Renal cortex interstitium (tissue), 15 donors: ENCODE measurements around the gene SCNM1. TPM values are rescaled to one million over a fixed set of nuclear protein-coding genes. Genes with fewer than 3 reads are reported as not detected.
A peak's percentile ranks its signal among the peaks of the same experiment; 100 is the strongest.

Experiments
- DNase-seq, 11 donors: peaks; one replicate each; pipeline ENCODE4 v3.0.0-alpha.2; 2013; ENCODE audit warnings: low read depth in 9 of 11, low spot score in 4 of 11; ENCODE audit errors: extremely low read depth in 1 of 11
- long read RNA-seq, 16 experiments: transcript quantifications; one replicate each; lab custom pipeline, GENCODE V29; 2026
- polyA plus RNA-seq, 3 donors: library from polyadenylated mRNA; unstranded; fragments of 120-200 nt; gene quantifications; one replicate each; pipeline ENCODE4 v1.2.1, GENCODE V29; 2013; ENCODE audit not compliant: insufficient read length in 3 of 3

Gene SCNM1
- 10 to 100 TPM; 38.4 to 45.2 (median 40.1) TPM for polyA plus RNA-seq
- long read RNA-seq, donor 1, transcript SCNM1-202 (7 exons, 2,016 nt): major isoform, 8 of 12 reads
- long read RNA-seq, donor 1, partial matches to known transcripts: 0 of 12 reads
- long read RNA-seq, donor 1, other reads (novel, unspliced or antisense): 0 of 12 reads
- long read RNA-seq, donor 2, transcript SCNM1-206 (5 exons, 862 nt): minor isoform, 6 of 15 reads
- long read RNA-seq, donor 2, transcript SCNM1-202 (7 exons, 2,016 nt): major isoform, 7 of 15 reads
- long read RNA-seq, donor 2, partial matches to known transcripts: 0 of 15 reads
- long read RNA-seq, donor 2, other reads (novel, unspliced or antisense): 0 of 15 reads
- long read RNA-seq, donor 3, transcript SCNM1-202 (7 exons, 2,016 nt): major isoform, 9 of 17 reads
- long read RNA-seq, donor 3, partial matches to known transcripts: 0 of 17 reads
- long read RNA-seq, donor 3, other reads (novel, unspliced or antisense): 0 of 17 reads
- long read RNA-seq, donor 4, partial matches to known transcripts: 0 of 10 reads
- long read RNA-seq, donor 4, other reads (novel, unspliced or antisense): 0 of 10 reads
- long read RNA-seq, donor 5: 0 reads
- long read RNA-seq, donor 6, transcript SCNM1-202 (7 exons, 2,016 nt): major isoform, 7 of 16 reads
- long read RNA-seq, donor 6, transcript SCNM1-203 (2 exons, 619 nt): minor isoform, 6 of 16 reads
- long read RNA-seq, donor 6, partial matches to known transcripts: 0 of 16 reads
- long read RNA-seq, donor 6, other reads (novel, unspliced or antisense): 0 of 16 reads
- long read RNA-seq, donor 7, transcript SCNM1-202 (7 exons, 2,016 nt): major isoform, 15 of 25 reads
- long read RNA-seq, donor 7, partial matches to known transcripts: 5 of 25 reads
- long read RNA-seq, donor 7, other reads (novel, unspliced or antisense): 0 of 25 reads
- long read RNA-seq, donor 8, transcript SCNM1-203 (2 exons, 619 nt): minor isoform, 6 of 125 reads
- long read RNA-seq, donor 8, transcript SCNM1-202 (7 exons, 2,016 nt): major isoform, 15 of 125 reads
- long read RNA-seq, donor 8, partial matches to known transcripts: 39 of 125 reads
- long read RNA-seq, donor 8, other reads (novel, unspliced or antisense): 57 of 125 reads
- long read RNA-seq, donor 9, partial matches to known transcripts: 0 of 9 reads
- long read RNA-seq, donor 9, other reads (novel, unspliced or antisense): 0 of 9 reads
- long read RNA-seq, donor 10, transcript SCNM1-202 (7 exons, 2,016 nt): major isoform, 9 of 13 reads
- long read RNA-seq, donor 10, partial matches to known transcripts: 0 of 13 reads
- long read RNA-seq, donor 10, other reads (novel, unspliced or antisense): 0 of 13 reads
- long read RNA-seq, donor 11, transcript SCNM1-202 (7 exons, 2,016 nt): major isoform, 8 of 14 reads
- long read RNA-seq, donor 11, partial matches to known transcripts: 0 of 14 reads
- long read RNA-seq, donor 11, other reads (novel, unspliced or antisense): 5 of 14 reads
- long read RNA-seq, donor 12, transcript SCNM1-203 (2 exons, 619 nt): major isoform, 6 of 11 reads
- long read RNA-seq, donor 12, partial matches to known transcripts: 0 of 11 reads
- long read RNA-seq, donor 12, other reads (novel, unspliced or antisense): 0 of 11 reads
- long read RNA-seq, donor 13, transcript SCNM1-202 (7 exons, 2,016 nt): major isoform, 16 of 29 reads
- long read RNA-seq, donor 13, transcript SCNM1-201 (7 exons, 869 nt): minor isoform, 5 of 29 reads
- long read RNA-seq, donor 13, partial matches to known transcripts: 0 of 29 reads
- long read RNA-seq, donor 13, other reads (novel, unspliced or antisense): 0 of 29 reads
- long read RNA-seq, donor 14, transcript SCNM1-202 (7 exons, 2,016 nt): major isoform, 13 of 25 reads
- long read RNA-seq, donor 14, partial matches to known transcripts: 6 of 25 reads
- long read RNA-seq, donor 14, other reads (novel, unspliced or antisense): 0 of 25 reads
- long read RNA-seq, donor 15, partial matches to known transcripts: 0 of 5 reads
- long read RNA-seq, donor 15, other reads (novel, unspliced or antisense): 0 of 5 reads
- long read RNA-seq, donor 16, transcript SCNM1-202 (7 exons, 2,016 nt): major isoform, 20 of 43 reads
- long read RNA-seq, donor 16, transcript SCNM1-201 (7 exons, 869 nt): minor isoform, 5 of 43 reads
- long read RNA-seq, donor 16, partial matches to known transcripts: 7 of 43 reads
- long read RNA-seq, donor 16, other reads (novel, unspliced or antisense): 0 of 43 reads

DNA sequence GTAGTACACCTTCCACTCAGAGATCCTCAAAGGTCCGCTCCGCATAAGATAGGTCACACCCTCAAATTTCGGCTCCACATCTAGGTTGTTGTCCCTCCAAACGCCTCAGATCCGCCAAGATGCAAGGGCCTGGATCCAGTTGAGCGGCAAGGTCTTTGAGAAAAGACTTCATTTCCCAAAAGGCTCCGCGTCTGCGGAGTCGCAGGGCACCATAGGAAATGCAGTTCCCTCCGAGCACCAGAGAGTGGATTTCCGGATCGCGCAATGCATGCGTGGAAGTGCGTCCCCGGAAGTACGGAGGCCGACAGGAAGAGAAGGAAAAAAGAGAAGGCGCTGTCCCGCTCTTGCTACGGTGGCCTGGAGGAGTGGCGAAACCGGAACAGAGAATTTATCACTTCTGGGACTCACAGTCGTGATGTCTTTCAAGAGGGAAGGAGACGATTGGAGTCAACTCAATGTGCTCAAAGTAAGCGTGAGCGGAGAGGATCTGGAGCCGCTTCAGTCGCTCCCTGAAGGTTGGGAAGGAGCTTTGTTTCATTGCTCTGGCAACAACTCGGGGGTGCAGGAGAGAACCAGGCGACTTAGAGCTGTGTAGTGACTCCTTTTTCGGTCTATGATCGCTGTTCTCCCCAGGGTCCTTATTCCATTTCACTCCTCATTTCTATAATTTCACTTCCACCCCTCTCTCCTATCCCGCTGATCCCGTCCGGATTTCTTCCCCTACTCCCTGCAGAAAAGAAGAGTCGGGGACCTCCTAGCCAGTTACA lies at the start of gene SCNM1, which contains the start of gene LYSMD1:
SCNM1 (plus strand) TSS at position 407 of the 767 bp plus-strand sequence; CDS start at position 416, 9 bp downstream.
LYSMD1 (minus strand) TSS at position 165 of the 767 bp plus-strand sequence. CDS start 644 bp downstream, outside the sequence.
- peak; percentile 95 to 99 (median 97) for DNase-seq

DNA sequence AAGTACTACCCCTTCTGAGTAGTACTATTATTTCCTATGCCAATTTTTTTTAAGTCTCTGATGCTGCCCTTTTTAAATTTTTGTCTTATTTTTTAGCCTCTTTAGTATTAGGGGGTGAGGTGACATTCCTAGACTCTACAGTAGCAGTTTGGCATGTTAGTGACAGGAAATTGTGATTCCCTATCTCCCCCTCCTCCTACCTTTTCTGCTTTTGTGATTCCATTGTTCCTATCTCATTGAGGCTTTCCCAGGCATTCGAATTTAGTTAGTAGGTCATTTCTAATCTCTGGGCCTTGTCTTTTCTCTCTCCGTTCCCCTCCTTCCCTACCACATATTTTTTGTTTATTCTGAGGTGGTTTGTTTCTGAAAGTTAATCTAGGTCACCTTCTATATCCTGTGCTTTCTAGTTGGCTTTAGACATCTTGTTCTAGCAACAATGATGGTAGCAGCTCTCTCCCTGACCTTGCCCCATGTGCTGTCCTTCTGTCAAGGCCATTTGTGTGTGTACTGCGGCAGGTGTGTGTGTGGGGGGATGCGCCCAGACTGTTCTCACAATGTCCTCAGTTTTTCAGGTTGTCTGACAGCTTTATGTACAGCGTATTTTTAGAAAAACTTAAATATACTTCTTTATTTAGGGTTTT lies 41.1 kb upstream of the SCNM1 start:
- no peak for DNase-seq

DNA sequence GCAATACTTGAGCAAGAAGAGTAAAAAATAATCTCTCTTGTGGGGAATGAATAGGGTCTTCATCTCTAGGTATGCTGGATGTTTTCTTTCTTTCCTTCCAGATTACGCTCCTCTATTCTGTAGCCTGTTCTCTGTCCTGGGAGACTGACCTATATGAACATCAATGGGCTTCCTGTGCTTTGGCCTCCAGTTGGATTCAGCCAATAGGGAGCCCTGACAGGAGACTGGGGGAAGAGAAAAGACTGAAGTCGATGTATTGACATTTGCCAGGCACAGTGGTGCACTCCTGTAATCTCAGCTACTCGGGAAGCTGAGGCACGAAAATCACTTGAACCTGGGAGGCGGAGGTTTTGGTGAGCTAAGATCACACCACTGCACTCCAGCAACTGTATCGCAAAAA lies 37.1 kb upstream of the SCNM1 start:
- no peak for DNase-seq

DNA sequence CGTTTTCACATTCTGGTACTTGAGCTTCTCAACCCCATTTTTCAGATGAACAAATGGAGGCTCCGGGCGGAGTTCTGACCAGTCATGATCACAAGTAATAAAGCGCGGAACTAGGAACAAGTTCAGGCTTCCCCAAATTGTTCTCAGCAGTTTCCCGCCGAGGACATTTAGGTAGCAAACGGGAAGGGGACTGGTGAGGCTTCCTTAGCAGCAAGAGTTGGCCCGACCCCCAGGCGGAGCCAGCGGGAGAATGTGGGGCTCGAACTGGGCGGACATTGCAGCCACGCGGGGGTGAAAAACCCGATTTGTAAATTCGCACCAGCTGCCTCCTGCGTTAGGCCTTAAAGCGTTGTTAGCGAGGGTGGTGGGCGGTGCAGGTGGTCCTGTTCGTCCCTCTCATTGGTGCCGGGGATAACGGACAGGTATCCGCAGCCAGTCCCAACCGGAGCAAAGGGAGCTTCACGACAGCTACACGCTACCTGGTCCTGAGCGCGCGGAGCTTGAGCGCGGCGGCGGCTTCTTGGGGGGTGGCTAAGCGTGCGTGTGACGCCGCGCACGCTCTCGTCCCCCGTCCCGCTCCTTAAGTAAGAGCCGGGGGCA lies 34.9 kb upstream of the SCNM1 start:
- DNase-seq: peak in 10 of 11 donors; percentile 77 to 94 (median 87)

DNA sequence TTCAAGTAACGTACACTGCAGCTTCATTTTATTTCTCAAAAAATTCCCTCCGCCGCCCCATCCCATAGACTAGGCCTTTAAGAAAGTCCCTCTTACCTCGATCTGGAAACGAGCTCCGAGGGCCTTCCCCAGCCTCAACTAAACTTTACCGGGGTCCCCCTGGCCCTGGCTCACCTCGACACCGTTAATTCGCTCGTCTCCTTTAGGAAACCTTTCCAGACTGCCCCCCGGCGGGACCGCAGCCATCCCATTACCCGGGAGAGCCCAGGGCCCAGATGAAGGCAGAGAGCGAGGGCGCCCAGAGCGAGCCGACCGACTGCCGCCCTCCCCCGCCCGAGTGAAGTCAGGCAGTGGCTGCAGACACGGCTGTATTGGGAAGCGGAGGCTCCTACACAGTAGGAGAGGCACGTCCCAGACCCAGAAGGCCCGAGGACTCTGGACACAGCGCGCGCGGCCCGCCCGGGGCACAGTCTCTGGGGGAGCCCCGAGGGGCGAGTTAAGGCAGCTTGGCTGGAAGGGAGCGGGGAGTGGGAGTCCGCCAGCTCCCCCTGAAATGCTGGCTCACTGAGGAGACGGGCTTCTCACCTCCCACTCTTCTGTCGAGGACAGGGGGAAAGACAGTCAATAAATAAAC lies 34.1 kb upstream of the SCNM1 start:
- DNase-seq: peak in 2 of 11 donors; percentile 27 to 36

- no peak for DNase-seq
Measured at GRCh38 chr1:151132335-151133017, 33.5 kb upstream of the SCNM1 start.

DNA sequence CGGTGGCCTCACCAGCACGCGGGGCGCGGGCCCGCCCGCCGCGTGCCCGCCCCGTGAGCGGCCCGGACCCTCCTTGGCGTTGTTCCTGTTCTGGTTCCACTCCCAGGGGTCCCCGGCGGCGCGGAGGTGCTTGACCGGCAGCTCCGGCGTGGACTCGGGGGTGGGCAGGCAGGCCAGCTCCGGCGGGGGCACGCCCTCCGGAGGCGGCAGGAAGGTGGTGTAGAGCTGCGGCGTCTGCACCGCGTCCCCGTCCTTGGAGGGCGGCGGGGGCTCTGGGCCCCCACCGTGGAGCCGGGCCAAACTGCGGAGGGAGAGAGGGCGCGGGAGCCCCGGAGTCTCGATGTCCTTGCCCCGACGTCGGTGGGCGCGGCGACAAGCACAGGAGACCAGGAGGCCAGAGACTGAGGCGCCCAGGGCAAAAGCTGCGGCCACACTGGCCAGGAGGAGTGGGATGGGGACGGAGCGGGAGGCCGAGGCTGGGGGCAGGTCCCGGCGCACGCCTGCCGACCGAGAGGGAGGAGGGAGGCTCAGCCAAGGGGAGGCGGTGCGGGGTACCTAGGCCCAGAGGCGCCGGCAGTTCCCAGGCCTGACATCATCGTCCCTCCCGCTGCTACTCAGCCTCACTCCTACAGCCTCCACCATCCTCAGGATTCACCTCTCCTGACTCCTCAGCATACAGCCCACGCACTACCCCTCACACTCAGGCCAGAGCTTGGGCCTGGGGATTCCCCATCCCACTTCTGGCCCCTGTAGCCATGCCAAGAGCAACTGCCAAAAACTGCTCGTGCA lies 32.7 kb upstream of the SCNM1 start:
- DNase-seq: no peak

- no peak for DNase-seq
Measured at GRCh38 chr1:151134396-151134795, 31.5 kb upstream of the SCNM1 start.

- no peak for DNase-seq
Measured at GRCh38 chr1:151134991-151135390, 31.0 kb upstream of the SCNM1 start.

DNA sequence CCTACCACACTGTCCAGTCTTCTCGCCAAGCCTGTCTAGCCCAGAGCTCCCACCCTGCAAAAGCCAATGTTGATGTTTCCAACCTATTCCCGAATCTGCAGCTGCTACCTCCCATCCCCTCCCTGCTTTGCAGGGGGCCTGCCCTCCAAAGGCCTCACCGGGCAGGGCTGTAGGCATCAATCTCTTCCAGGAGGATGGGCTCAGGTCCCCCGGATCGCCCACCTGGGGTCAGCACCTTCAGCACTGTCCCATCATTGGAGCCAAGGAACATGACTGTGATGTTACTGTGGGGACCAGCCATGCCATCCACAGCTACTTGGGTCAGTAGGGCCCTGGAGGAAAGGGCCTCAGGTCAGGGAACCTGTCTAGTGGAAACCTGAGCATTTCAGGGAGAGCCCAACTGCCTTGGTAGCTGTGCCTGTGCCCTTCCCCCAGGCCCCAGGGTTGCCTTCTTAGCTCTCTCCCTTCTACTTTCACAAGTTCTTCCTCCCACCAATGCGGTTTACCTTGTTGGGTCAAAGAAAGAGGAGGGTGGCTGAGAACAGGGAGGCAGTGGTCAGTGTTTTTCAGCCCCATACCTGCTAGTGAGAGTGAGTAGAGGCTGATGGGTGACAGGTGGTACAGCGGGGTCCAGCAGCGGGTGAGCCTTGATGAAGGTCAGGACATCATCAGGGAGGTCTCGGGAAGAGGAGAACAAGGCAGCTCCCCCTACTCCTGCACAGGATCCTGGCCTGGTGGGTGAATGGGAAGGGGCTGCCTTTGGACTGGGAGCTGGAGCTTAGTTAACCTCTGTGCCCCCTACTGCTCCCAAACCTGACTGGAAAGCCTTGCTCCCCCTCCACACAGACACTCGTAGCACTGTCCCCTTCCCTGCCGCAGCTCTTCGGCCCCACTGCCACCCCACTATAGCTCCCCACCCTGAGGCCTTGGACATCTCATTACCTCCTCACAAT lies 30.2 kb upstream of the SCNM1 start:
- DNase-seq: no peak

- no peak for DNase-seq
Measured at GRCh38 chr1:151137789-151138188, 28.2 kb upstream of the SCNM1 start.

DNA sequence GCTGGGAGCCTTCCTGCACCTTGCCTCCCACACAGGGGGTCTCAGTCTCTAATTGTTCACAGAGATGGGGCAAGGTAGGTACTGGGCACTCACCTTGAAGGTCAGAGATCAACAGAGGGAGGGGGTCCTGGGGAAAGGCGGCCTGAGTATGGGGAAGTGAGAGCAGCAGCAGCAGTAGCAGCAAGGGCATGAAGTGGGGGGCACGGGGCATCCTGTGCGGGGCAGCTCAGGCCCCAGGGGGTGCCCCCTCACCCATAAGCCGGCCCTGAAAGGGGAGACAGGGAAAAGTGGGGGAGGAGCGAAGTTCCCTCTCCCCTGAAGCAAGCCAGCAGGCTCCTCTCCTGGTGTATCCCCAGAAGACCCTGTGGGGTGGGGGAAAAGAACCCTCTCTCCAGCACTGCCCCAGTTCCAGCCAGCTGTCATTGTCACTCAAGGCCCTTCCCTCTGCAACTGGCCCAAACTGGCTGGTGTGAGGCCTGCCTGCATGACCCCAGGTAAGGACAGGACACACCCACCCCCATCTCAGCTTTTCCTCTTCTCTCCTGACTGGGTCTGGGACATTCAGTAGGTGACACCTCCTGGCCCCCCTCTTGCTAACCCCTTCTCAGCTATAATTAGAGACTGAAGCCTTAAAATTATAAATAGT lies 23.4 kb upstream of the SCNM1 start:
- no peak for DNase-seq
